T-cell (primary cell): Measurements from ENCODE around the gene ZBTB3. TPM values are rescaled to one million over a fixed set of nuclear protein-coding genes. Genes with fewer than 3 reads are reported as not detected.

ENCODE experiments used
- ATAC-seq, 4 experiments: fragments of 200-7000 bp in 3 of 4; fragments of 150-1000 bp in 1 of 4; cut with Tn5 transposase; replicated peaks in 1 of 4; 1 replicate in 3 of 4; 2 replicates in 1 of 4; pipeline ENCODE4 v1.10.0; 2021; ENCODE audit warnings: moderate library complexity in 3 of 4, mild to moderate bottlenecking in 2 of 4, moderate number of reproducible peaks in 1 of 4
- CTCF ChIA-PET, 2 donors: fragments of 300-600 bp; sonication (Branson Sonifier 250); formaldehyde crosslinking; loops; one replicate each; lab custom pipeline; 2022; ENCODE audit warnings: antibody characterized with exemption in 2 of 2; lab: Charles Lee
- POLR2A ChIA-PET, 2 donors: fragments of 300-600 bp; sonication (Branson Sonifier 250); formaldehyde crosslinking; loops; one replicate each; lab custom pipeline; 2022; ENCODE audit warnings: antibody characterized with exemption in 2 of 2; lab: Charles Lee
- DNase-seq, 35 experiments: peaks; one replicate each; pipeline versions ENCODE4 v3.0.0 to v3.0.0-alpha.2; 2013 to 2023
- H3K27ac ChIP-seq: one replicate; pipeline ENCODE4 v1.5.1; 2013; ENCODE audit warnings: low read length
- H3K27me3 ChIP-seq, 2 experiments: replicated peaks in 1 of 2; 1 replicate in 1 of 2; 2 replicates in 1 of 2; pipeline versions ENCODE4 v1.6.1 to v1.7.0; 2013; ENCODE audit warnings: low read length in 1 of 2, mixed read lengths in 1 of 2; ENCODE audit not compliant: control insufficient read depth in 2 of 2, insufficient read depth in 2 of 2; ENCODE audit errors: extremely low read depth in 1 of 2
- H3K36me3 ChIP-seq, 2 donors: 1 replicate in 1 of 2; 2 replicates in 1 of 2; pipeline versions ENCODE4 v1.6.1 to v1.7.0; 2013; ENCODE audit warnings: low read length in 1 of 2; ENCODE audit not compliant: control insufficient read depth in 2 of 2, insufficient read depth in 1 of 2; ENCODE audit errors: extremely low read depth in 1 of 2
- H3K4me1 ChIP-seq, 2 experiments: 1 replicate in 1 of 2; 2 replicates in 1 of 2; pipeline versions ENCODE4 v1.6.1 to v1.7.0; 2013; ENCODE audit warnings: low read length in 2 of 2, mixed read lengths in 1 of 2; ENCODE audit not compliant: insufficient read depth in 2 of 2, control insufficient read depth in 1 of 2; ENCODE audit errors: extremely low read depth in 1 of 2
- H3K4me3 ChIP-seq, 2 donors: 1 replicate in 1 of 2; 2 replicates in 1 of 2; pipeline versions ENCODE4 v1.5.1 to v1.7.0; 2013; ENCODE audit warnings: mild to moderate bottlenecking in 2 of 2, low read length in 1 of 2, moderate library complexity in 1 of 2; ENCODE audit not compliant: control insufficient read depth in 1 of 2; ENCODE audit errors: extremely low read depth in 1 of 2
- H3K9me3 ChIP-seq: 2 replicates; pipeline ENCODE4 v1.7.0; 2013
- H3K27ac Mint-ChIP-seq, 2 donors: one replicate each; pipeline ENCODE4 v1.8.0; 2020 to 2021; ENCODE audit warnings: mild to moderate bottlenecking in 2 of 2, mixed read lengths in 2 of 2
- H3K27me3 Mint-ChIP-seq, 2 donors: one replicate each; pipeline ENCODE4 v1.8.0; 2021 to 2022; ENCODE audit warnings: mixed read lengths in 2 of 2
- H3K36me3 Mint-ChIP-seq: one replicate; pipeline ENCODE4 v1.8.0; 2021; ENCODE audit warnings: mixed read lengths
- H3K4me1 Mint-ChIP-seq, 3 donors: one replicate each; pipeline ENCODE4 v1.8.0; 2020 to 2022; ENCODE audit warnings: mixed read lengths in 3 of 3, mild to moderate bottlenecking in 1 of 3
- H3K4me3 Mint-ChIP-seq, 3 donors: one replicate each; pipeline ENCODE4 v1.8.0; 2020 to 2022; ENCODE audit warnings: mild to moderate bottlenecking in 3 of 3, mixed read lengths in 3 of 3, moderate library complexity in 3 of 3
- H3K9me3 Mint-ChIP-seq, 3 donors: one replicate each; pipeline ENCODE4 v1.8.0; 2020 to 2022; ENCODE audit warnings: mixed read lengths in 3 of 3
- WGBS: methylation state at CpG from one replicate; pipeline ENCODE4 v1.1.5; 2013; ENCODE audit warnings: missing lambda C conversion rate; ENCODE audit not compliant: insufficient coverage; 5-methylcytosine and 5-hydroxymethylcytosine counted together
- total RNA-seq, 35 experiments: library from RNA in 6 of 35; stranded (reverse) in 6 of 35; fragments of 120-200 nt in 1 of 35; gene quantifications; one replicate each; pipeline versions ENCODE4 v1.2.1 to v1.2.4 and lab custom pipeline; 2013 to 2026

ZBTB3 gene
- total RNA-seq, 5 donors from 2014 or later (not counting 1 experiment from before 2014, with no cell fraction given) = 5.9 to 24.6 (median 22.9) TPM

DNA sequence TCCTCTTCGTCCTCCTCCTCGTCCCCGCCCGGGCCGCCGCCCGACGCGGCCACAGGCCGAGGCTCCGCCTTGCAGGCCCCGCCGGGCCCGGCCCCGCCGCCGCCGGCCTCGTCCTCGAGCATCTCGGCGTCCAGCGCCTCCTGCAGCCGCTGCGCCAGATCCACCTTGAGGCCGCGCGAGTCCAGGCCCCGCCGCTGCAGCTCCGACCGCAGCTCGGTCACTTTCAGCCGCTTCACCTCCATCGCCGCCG, 27.1 kb downstream of the ZBTB3 start:
- Histone ChIP-seq H3K36me3 (peaks cover 4 to 38% of the 10 kb centered on the region in 2 donors), H3K27ac (no peak overlapping the region), H3K4me1 (peaks cover 20 to 43% of the 10 kb centered on the region in 2 experiments), H3K27me3 (no peaks in the 10 kb centered on the region), H3K4me3 (peak overlapping the region; percentile 86 to 87), H3K9me3 (no peaks in the 10 kb centered on the region)
- CTCF ChIA-PET = interaction anchor here in 1 of 2 donors (0.6 to 2.8 kb wide), 13 partner anchors 8 to 1478 kb away, joined by 3 to 14 read pairs (median 5); partner anchors contain the start of genes C11orf98, CSKMT, SLC3A2 and STX5
- Mint-ChIP-seq H3K36me3 (peaks cover 40% of the 10 kb centered on the region), H3K4me1 (peaks cover 50 to 65% (median 61%) of the 10 kb centered on the region in 3 donors), H3K4me3 (peak overlapping the region; percentile 95 to 98 (median 98)), H3K9me3 (no peaks in the 10 kb centered on the region), H3K27me3 (no peaks in the 10 kb centered on the region), H3K27ac (peak overlapping the region in 1 of 2 donors; percentile 98)
- POLR2A ChIA-PET = interaction anchor here (0.6 to 3.0 kb wide), 15 partner anchors 15 to 171 kb away, joined by 3 to 19 read pairs (median 4); partner anchors contain the start of genes C11orf98 (in 2 of the 2), CSKMT (in 2 of the 2), EEF1G (in 1 of the 2) and STX5 (in 1 of the 2)
- ATAC-seq = peak in 3 of 4 experiments; percentile 3 to 6 (median 4)
- DNase-seq = peak in 2 of 35 experiments; percentile 17 to 18
- WGBS = under 1% methylated on average over 37 of the region's 37 CpGs

DNA sequence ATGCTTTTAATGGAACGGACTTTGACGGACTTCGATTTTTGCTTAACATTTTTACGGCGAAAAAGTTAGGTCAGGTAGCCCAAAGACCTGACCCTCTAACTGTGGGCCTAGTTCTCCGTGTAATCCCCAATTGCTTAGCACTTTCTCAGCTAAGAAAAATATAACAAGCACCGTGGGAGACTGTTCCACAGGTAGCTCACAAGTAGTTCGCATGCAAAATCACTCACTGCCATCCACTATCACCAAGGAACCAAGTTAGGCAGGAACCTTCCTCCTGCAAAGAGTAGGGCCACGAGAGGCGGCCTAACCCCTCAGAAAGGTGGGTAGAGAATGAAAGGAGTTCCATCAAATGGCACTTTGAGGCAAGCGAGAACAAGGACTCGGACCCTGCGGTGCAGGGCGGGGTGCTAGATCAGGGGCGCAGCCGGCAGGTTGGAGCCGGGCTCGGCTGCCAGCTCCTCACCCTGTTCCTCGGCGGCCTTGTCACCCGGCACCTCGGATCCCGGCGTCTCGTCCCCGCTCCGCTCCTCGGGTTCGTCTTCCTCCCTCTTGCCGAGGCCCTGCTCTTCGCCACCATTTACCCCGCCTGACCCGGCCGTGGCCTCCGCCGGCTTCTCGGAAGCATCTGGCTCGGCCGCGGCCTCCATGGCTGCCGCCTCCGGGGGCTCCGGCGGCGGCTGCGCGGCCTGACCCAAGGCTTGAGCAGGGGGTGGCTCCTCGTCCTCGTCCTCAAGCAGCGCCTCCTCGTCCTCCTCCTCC, 27.6 kb downstream of the ZBTB3 start:
- Mint-ChIP-seq H3K36me3 (peaks cover 45% of the 10 kb centered on the region), H3K4me3 (peak overlapping the region; percentile 95 to 98 (median 98)), H3K27me3 (no peaks in the 10 kb centered on the region), H3K9me3 (no peaks in the 10 kb centered on the region), H3K4me1 (peaks cover 50 to 68% (median 62%) of the 10 kb centered on the region in 3 donors), H3K27ac (peak overlapping the region; percentile 81)
- peak in 15 of 35 experiments; percentile 4 to 36 (median 16) for DNase-seq
- whole genome bisulfite sequencing = 0% methylated on average over 46 of the region's 51 CpGs
- Histone ChIP-seq H3K4me1 (peaks cover 20 to 42% of the 10 kb centered on the region in 2 experiments), H3K9me3 (no peaks in the 10 kb centered on the region), H3K36me3 (peaks cover 4 to 43% of the 10 kb centered on the region in 2 donors), H3K4me3 (peak overlapping the region; percentile 86 to 87), H3K27ac (peak overlapping the region; percentile 59), H3K27me3 (no peaks in the 10 kb centered on the region)
- POLR2A ChIA-PET = interaction anchor here in 1 of 2 donors (0.6 to 3.0 kb wide), 6 partner anchors 15 to 159 kb away, joined by 3 to 16 read pairs (median 5); partner anchors contain the start of genes STX5 and ZBTB3
- ATAC-seq = no peak
- CTCF ChIA-PET = interaction anchor here in 1 of 2 donors (0.8 to 2.8 kb wide), 5 partner anchors 17 to 106 kb away, joined by 3 to 10 read pairs (median 4); partner anchors contain the start of genes C11orf98, CSKMT, STX5 and ZBTB3

DNA sequence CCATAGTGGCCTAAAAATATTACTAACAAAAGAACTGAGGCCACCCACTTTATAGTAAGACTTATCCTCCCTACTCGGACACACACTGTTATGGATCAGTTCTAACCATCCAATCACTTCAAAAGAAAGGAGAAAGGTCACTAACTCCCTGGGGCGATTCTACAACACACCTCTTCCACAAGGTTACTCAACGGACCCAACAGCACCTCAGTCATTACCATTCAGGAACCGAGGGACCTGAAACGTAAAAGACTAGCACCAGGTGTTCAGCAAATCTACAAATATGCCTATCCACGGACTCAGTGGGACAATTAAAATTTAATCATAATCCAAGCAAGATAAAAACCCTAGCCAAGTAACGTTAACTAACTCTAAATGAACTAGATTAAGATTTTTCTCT, 28.3 kb downstream of the ZBTB3 start:
- Histone ChIP-seq H3K4me1 (peaks cover 20 to 35% of the 10 kb centered on the region in 2 experiments), H3K9me3 (no peaks in the 10 kb centered on the region), H3K27me3 (no peaks in the 10 kb centered on the region), H3K4me3 (peak overlapping the region; percentile 86 to 87), H3K36me3 (peaks cover 4 to 46% of the 10 kb centered on the region in 2 donors), H3K27ac (peak overlapping the region; percentile 59)
- H3K27me3 Mint-ChIP-seq = no peaks in the 10 kb centered on the region
- peaks cover 51% of the 10 kb centered on the region for H3K36me3 Mint-ChIP-seq
- CTCF ChIA-PET = interaction anchor here in 1 of 2 donors (0.8 to 1.2 kb wide), 2 partner anchors 17 to 28 kb away, joined by 3 to 4 read pairs; partner anchors contain the start of gene ZBTB3
- H3K4me3 Mint-ChIP-seq = peak overlapping the region; percentile 95 to 98 (median 98)
- WGBS = 5% methylated on average over 6 of the region's 7 CpGs
- DNase-seq (no peak), ATAC-seq (no peak)
- peaks cover 50 to 68% (median 64%) of the 10 kb centered on the region in 3 donors for H3K4me1 Mint-ChIP-seq
- H3K9me3 Mint-ChIP-seq = no peaks in the 10 kb centered on the region
- POLR2A ChIA-PET = no interaction called here
- peak overlapping the region; percentile 81 for H3K27ac Mint-ChIP-seq

DNA sequence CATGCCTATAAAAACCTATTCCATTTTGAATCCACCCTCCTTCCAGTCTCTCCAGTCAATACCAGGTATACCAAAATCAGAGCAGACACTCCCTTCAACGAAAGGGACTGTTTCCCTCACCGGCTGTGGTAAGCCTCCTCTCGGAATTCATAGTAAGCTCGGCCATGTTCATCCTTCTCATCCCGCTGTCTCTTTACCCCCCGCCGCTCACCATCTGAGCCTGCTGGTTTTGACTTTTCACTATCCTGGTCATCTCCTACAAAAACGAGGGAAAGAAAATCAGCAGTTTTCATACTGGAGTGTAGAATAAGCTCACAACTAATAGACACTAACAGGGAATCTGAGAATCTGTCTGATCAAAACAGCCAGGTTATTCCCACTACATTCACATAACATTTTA, 29.8 kb downstream of the ZBTB3 start:
- Histone ChIP-seq H3K4me3 (peak overlapping the region in 1 of 2 donors; percentile 86), H3K4me1 (peaks cover 16 to 21% of the 10 kb centered on the region in 2 experiments), H3K27me3 (no peaks in the 10 kb centered on the region), H3K36me3 (peaks cover 4 to 57% of the 10 kb centered on the region in 2 donors), H3K9me3 (no peaks in the 10 kb centered on the region), H3K27ac (no peak overlapping the region)
- 62% methylated on average over 5 of the region's 8 CpGs for WGBS
- Mint-ChIP-seq H3K27me3 (no peaks in the 10 kb centered on the region), H3K4me3 (peak overlapping the region; percentile 95 to 98 (median 98)), H3K36me3 (peaks cover 58% of the 10 kb centered on the region), H3K9me3 (no peaks in the 10 kb centered on the region), H3K27ac (peak overlapping the region; percentile 25 to 76), H3K4me1 (peaks cover 43 to 64% (median 63%) of the 10 kb centered on the region in 3 donors)
- no peak for DNase-seq
- CTCF ChIA-PET = interaction anchor here (0.6 to 1.4 kb wide), 2 partner anchors 12 to 22 kb away, joined by 3 to 4 read pairs; no protein-coding TSS in a partner anchor
- POLR2A ChIA-PET = interaction anchor here (0.7 kb wide), 4 partner anchors 29 to 69 kb away, joined by 3 to 5 read pairs (median 4); partner anchors contain the start of genes C11orf98 (in 1 of the 2) and CSKMT (in 1 of the 2)
- ATAC-seq = no peak

DNA sequence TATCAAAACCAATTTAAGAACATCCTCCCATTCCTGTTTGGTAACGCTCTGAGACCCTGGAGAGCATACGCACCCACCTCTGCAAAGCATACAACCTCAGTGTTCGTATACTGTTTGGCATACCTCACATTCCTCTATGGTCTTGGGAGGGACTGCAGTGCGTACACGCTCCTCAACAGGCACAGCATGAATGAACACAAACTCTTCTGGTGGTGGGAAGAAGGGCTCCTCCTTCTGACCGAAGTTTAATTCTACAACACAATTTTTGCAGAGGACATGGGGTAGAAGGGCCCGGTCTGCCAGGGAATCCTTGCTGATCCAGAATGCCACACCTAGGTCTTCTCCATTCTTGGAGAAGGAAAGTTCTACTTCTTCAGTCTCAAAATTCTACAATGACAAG, 32.0 kb downstream of the ZBTB3 start:
- no peak overlapping the region for H3K4me3 ChIP-seq

More for the DNA sequence above, 32.0 kb downstream of the ZBTB3 start:
- H3K27ac Mint-ChIP-seq = peak overlapping the region in 1 of 2 donors; percentile 11
- H3K4me1 Mint-ChIP-seq = peaks cover 46 to 67% (median 67%) of the 10 kb centered on the region in 3 donors
- H3K36me3 Mint-ChIP-seq = peaks cover 64% of the 10 kb centered on the region
- Histone ChIP-seq H3K27me3 (no peaks in the 10 kb centered on the region), H3K27ac (no peak overlapping the region), H3K36me3 (peaks cover 7 to 79% of the 10 kb centered on the region in 2 donors), H3K4me1 (peaks cover 10 to 19% of the 10 kb centered on the region in 2 experiments), H3K9me3 (no peaks in the 10 kb centered on the region)
- ChIA-PET CTCF (no interaction called here), POLR2A (no interaction called here)
- WGBS = no CpG with 5 or more reads among the region's 7 CpGs
- no peak overlapping the region for H3K4me3 Mint-ChIP-seq
- ATAC-seq (no peak), DNase-seq (no peak)
- no peaks in the 10 kb centered on the region for H3K9me3 Mint-ChIP-seq
- H3K27me3 Mint-ChIP-seq = no peaks in the 10 kb centered on the region
